Karpas-422 (cell line): ENCODE measurements around the gene RGS16. TPM values are rescaled to one million over a fixed set of nuclear protein-coding genes. Genes with fewer than 3 reads are reported as not detected.

ENCODE experiments used
- DNase-seq: peaks from one replicate; pipeline ENCODE4 v3.0.0-alpha.2; 2015
- H2AFZ ChIP-seq: fragments of 200-600 bp; sonication (generic); 2 replicates; pipeline ENCODE4 v1.6.1; 2014; ENCODE audit warnings: antibody characterized with exemption, low read length, mixed read lengths
- H3K27ac ChIP-seq: fragments of 200-600 bp; sonication (generic); 2 replicates; pipeline ENCODE4 v1.5.1; 2014; ENCODE audit warnings: mild to moderate bottlenecking, low read length, moderate library complexity
- H3K27me3 ChIP-seq: fragments of 200-600 bp; sonication (generic); 2 replicates; pipeline ENCODE4 v1.6.1; 2014; ENCODE audit warnings: low read length, mixed read lengths
- H3K36me3 ChIP-seq: fragments of 200-600 bp; sonication (generic); 2 replicates; pipeline ENCODE4 v1.6.1; 2014; ENCODE audit warnings: low read length, mixed read lengths; ENCODE audit not compliant: insufficient read depth
- H3K4me1 ChIP-seq: fragments of 200-600 bp; sonication (generic); 2 replicates; pipeline ENCODE4 v1.6.1; 2014; ENCODE audit warnings: mild to moderate bottlenecking, low read length, mixed read lengths
- H3K4me2 ChIP-seq: fragments of 200-600 bp; sonication (generic); 2 replicates; pipeline ENCODE4 v1.6.1; 2014; ENCODE audit warnings: low read length, low read depth, mild to moderate bottlenecking; ENCODE audit not compliant: poor library complexity, severe bottlenecking
- H3K4me3 ChIP-seq: fragments of 200-600 bp; sonication (generic); 2 replicates; pipeline ENCODE4 v1.5.1; 2014; ENCODE audit warnings: mild to moderate bottlenecking, antibody characterized with exemption, low read length, mixed read lengths
- H3K79me2 ChIP-seq: fragments of 200-600 bp; sonication (generic); 2 replicates; pipeline ENCODE4 v1.6.1; 2014; ENCODE audit warnings: mild to moderate bottlenecking, low read length, mixed read lengths
- H3K9ac ChIP-seq: fragments of 200-600 bp; sonication (generic); 2 replicates; pipeline ENCODE4 v1.6.0; 2014; ENCODE audit warnings: low read length
- H3K9me2 ChIP-seq: fragments of 200-600 bp; sonication (generic), shearing (Covaris generic); replicated peaks from 2 replicates; pipeline ENCODE4 v1.6.0; 2014; ENCODE audit warnings: mild to moderate bottlenecking, low read length, moderate library complexity; ENCODE audit not compliant: insufficient read depth
- H3K9me3 ChIP-seq: fragments of 300-700, 200-600 bp; sonication (generic); 2 replicates; pipeline ENCODE4 v1.6.1; 2014; ENCODE audit warnings: low read length, mixed read lengths
- H4K20me1 ChIP-seq: fragments of 200-600 bp; sonication (generic); 2 replicates; pipeline ENCODE4 v1.6.1; 2014; ENCODE audit warnings: mild to moderate bottlenecking, antibody characterized with exemption, low read length, low read depth; ENCODE audit not compliant: insufficient read depth
- total RNA-seq: library from RNA; depleted of rRNA; stranded (reverse); fragments of >200 nt; shearing (Covaris generic); gene quantifications from 2 replicates; pipeline ENCODE4 v1.2.3, GENCODE V29; 2014; ENCODE audit warnings: low replicate concordance

The RGS16 gene
- total RNA-seq, 1 experiment from 2014 or later, result 19.0 TPM

DNA sequence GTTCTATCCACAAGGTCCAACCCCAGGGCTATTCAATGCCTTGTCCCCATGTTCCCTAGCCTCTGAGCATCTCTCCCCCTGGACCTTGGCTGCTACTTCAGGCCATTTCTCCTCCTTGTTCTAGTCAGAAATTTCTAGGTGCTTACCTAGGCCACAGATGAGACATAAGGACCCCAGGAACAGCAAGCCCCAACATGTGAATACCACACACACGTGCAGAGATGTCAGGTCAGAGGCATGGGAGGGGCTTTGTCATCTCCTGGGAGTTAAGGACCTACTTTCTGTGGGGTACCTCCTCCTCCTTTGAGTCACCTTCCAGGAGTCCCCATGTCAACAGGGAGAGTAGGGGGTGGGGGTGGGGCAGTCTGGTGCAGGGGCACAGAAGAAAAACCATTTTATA lies 7.1 kb upstream of the RGS16 start:
- Histone ChIP-seq H3K4me3 (no peak overlapping the region), H2AFZ (no peak overlapping the region), H3K4me2 (no peak overlapping the region), H3K4me1 (peaks cover 30% of the 10 kb centered on the region), H3K27me3 (no peaks in the 10 kb centered on the region), H3K9ac (no peak overlapping the region), H4K20me1 (no peaks in the 10 kb centered on the region), H3K27ac (no peak overlapping the region), H3K9me3 (no peaks in the 10 kb centered on the region), H3K36me3 (no peaks in the 10 kb centered on the region), H3K9me2 (no peaks in the 10 kb centered on the region), H3K79me2 (no peaks in the 10 kb centered on the region)
- DNase-seq, result no peak

GRCh38 chr1:182610606-182611194 lies 6.5 kb upstream of the RGS16 start:
- H3K4me3 ChIP-seq, result no peak overlapping the region
- H4K20me1 ChIP-seq, result no peaks in the 10 kb centered on the region
- H3K4me1 ChIP-seq, result peaks cover 24% of the 10 kb centered on the region
- no peaks in the 10 kb centered on the region for H3K79me2 ChIP-seq
- no peak overlapping the region for H3K9ac ChIP-seq
- no peak for DNase-seq
- H3K9me3 ChIP-seq, result no peaks in the 10 kb centered on the region
- no peaks in the 10 kb centered on the region for H3K9me2 ChIP-seq
- no peaks in the 10 kb centered on the region for H3K27me3 ChIP-seq
- no peak overlapping the region for H2AFZ ChIP-seq
- no peak overlapping the region for H3K4me2 ChIP-seq
- no peaks in the 10 kb centered on the region for H3K36me3 ChIP-seq
- no peak overlapping the region for H3K27ac ChIP-seq

- no peaks in the 10 kb centered on the region for H3K27me3 ChIP-seq
- H3K9ac ChIP-seq, result no peak overlapping the region
- H3K36me3 ChIP-seq, result no peaks in the 10 kb centered on the region
- no peak overlapping the region for H3K27ac ChIP-seq
- no peaks in the 10 kb centered on the region for H3K9me3 ChIP-seq
- H4K20me1 ChIP-seq, result peaks cover under 1% of the 10 kb centered on the region
- H3K79me2 ChIP-seq, result no peaks in the 10 kb centered on the region; the same call in 1 of the 2 replicates
- H3K4me1 ChIP-seq, result peaks cover 17% of the 10 kb centered on the region
- no peaks in the 10 kb centered on the region for H3K9me2 ChIP-seq
- no peak overlapping the region for H3K4me2 ChIP-seq
- H2AFZ ChIP-seq, result no peak overlapping the region
- no peak for DNase-seq
- H3K4me3 ChIP-seq, result no peak overlapping the region
Measured at GRCh38 chr1:182608845-182609610, 4.8 kb upstream of the RGS16 start.

GRCh38 chr1:182608236-182608635 lies 4.0 kb upstream of the RGS16 start:
- no peaks in the 10 kb centered on the region; the same call in 1 of the 2 replicates for H3K36me3 ChIP-seq
- H3K9me2 ChIP-seq, result no peaks in the 10 kb centered on the region
- H3K9ac ChIP-seq, result no peak overlapping the region
- peaks cover 8% of the 10 kb centered on the region for H4K20me1 ChIP-seq
- no peak overlapping the region for H3K27ac ChIP-seq
- H3K9me3 ChIP-seq, result no peaks in the 10 kb centered on the region
- H3K4me2 ChIP-seq, result no peak overlapping the region
- H3K4me1 ChIP-seq, result peaks cover 24% of the 10 kb centered on the region
- no peak overlapping the region for H2AFZ ChIP-seq
- no peaks in the 10 kb centered on the region for H3K27me3 ChIP-seq
- no peak for DNase-seq
- peaks cover 8% of the 10 kb centered on the region for H3K79me2 ChIP-seq
- H3K4me3 ChIP-seq, result no peak overlapping the region

DNA sequence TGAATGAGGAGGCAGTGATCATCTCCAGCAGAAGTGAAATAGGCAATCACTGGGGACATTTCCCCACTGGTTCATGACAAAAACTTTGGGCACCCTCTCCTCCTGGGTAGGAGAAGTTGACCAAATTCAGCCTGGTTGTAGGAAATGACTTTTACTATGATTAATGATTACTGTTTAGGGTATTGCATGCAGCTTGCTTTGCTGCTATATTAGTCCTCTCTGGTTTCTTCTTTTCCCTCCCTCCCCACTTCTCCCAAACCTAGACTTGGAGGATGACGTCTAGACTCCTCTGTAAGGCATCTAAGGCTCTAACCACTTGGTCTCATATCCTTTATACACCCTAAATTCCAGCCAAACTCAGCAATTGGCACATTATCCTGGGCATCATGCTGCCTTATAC lies 3.4 kb upstream of the RGS16 start:
- no peaks in the 10 kb centered on the region for H3K9me2 ChIP-seq
- H3K4me1 ChIP-seq, result peaks cover 30% of the 10 kb centered on the region
- no peak overlapping the region for H3K4me3 ChIP-seq
- no peak overlapping the region for H3K4me2 ChIP-seq
- no peaks in the 10 kb centered on the region for H3K27me3 ChIP-seq
- no peak overlapping the region for H3K27ac ChIP-seq
- peaks cover 8% of the 10 kb centered on the region for H3K79me2 ChIP-seq
- H4K20me1 ChIP-seq, result peaks cover 15% of the 10 kb centered on the region
- H3K36me3 ChIP-seq, result peaks cover 6% of the 10 kb centered on the region
- no peak overlapping the region for H3K9ac ChIP-seq
- DNase-seq, result no peak
- no peak overlapping the region for H2AFZ ChIP-seq
- no peaks in the 10 kb centered on the region for H3K9me3 ChIP-seq

DNA sequence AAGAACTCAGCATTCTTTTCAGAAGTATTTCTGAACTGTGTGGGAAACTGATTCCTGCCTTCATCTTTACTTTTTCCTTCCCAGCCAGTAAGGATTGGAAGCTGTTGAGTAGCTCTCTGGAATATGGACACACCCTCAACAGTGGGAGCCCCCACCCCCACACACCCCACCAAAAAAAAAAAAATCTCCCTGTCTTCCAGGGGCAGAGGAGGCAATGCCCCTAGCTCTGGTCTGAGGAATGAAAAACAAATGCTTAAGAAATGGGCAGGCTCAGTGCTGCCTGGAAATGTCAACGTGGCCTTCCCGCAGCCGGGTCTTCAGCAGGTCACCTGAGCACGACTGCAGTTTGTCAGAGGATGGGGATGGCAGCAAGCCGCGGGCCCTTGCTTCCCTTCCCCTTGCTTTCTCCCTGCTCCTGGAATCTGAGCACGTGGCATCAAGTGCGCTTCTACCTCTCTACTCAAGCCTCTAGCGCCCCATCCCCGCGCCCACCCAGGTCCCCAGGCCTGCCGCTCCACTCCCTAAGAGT lies 479 bp downstream of the RGS16 start:
- H3K4me2 ChIP-seq, result peak overlapping the region; percentile 93
- peaks cover 8% of the 10 kb centered on the region for H3K79me2 ChIP-seq
- peaks cover 50% of the 10 kb centered on the region for H3K4me1 ChIP-seq
- peaks cover 37% of the 10 kb centered on the region for H4K20me1 ChIP-seq
- H3K27ac ChIP-seq, result peak overlapping the region; percentile 73
- peak overlapping the region; percentile 96 for H3K9ac ChIP-seq
- H3K36me3 ChIP-seq, result peaks cover 32% of the 10 kb centered on the region
- no peaks in the 10 kb centered on the region for H3K9me2 ChIP-seq
- H3K9me3 ChIP-seq, result no peaks in the 10 kb centered on the region
- DNase-seq, result peak; percentile 58
- H3K27me3 ChIP-seq, result no peaks in the 10 kb centered on the region
- H3K4me3 ChIP-seq, result peak overlapping the region; percentile 88
- H2AFZ ChIP-seq, result no peak overlapping the region

- no peaks in the 10 kb centered on the region for H3K9me3 ChIP-seq
- peaks cover 32% of the 10 kb centered on the region for H3K36me3 ChIP-seq
- peak; percentile 65 for DNase-seq
- H3K9me2 ChIP-seq, result no peaks in the 10 kb centered on the region
- H3K4me3 ChIP-seq, result peak overlapping the region; percentile 88
- H3K27me3 ChIP-seq, result no peaks in the 10 kb centered on the region
- H3K27ac ChIP-seq, result peak overlapping the region; percentile 73
- peak overlapping the region; percentile 96 for H3K9ac ChIP-seq
- peaks cover 37% of the 10 kb centered on the region for H4K20me1 ChIP-seq
- H3K4me1 ChIP-seq, result peaks cover 50% of the 10 kb centered on the region
- peaks cover 8% of the 10 kb centered on the region for H3K79me2 ChIP-seq
- H2AFZ ChIP-seq, result no peak overlapping the region
- H3K4me2 ChIP-seq, result peak overlapping the region; percentile 93
Measured at GRCh38 chr1:182602935-182603645, 1.1 kb downstream of the RGS16 start.

GRCh38 chr1:182601913-182602312 lies 2.3 kb downstream of the RGS16 start:
- Histone ChIP-seq H3K9me3 (no peaks in the 10 kb centered on the region), H3K9ac (peak overlapping the region; percentile 96), H4K20me1 (peaks cover 37% of the 10 kb centered on the region), H3K79me2 (peaks cover 8% of the 10 kb centered on the region), H3K4me3 (peak overlapping the region; percentile 88), H3K27me3 (no peaks in the 10 kb centered on the region), H3K4me1 (peaks cover 43% of the 10 kb centered on the region), H3K4me2 (peak overlapping the region; percentile 93), H3K27ac (peak overlapping the region; percentile 73), H2AFZ (no peak overlapping the region), H3K9me2 (no peaks in the 10 kb centered on the region), H3K36me3 (peaks cover 32% of the 10 kb centered on the region)
- DNase-seq, result no peak
